Neural cell (in vitro differentiated cells): ENCODE data around the gene EIF4EBP2. TPM values are rescaled to one million over a fixed set of nuclear protein-coding genes. Genes with fewer than 3 reads are reported as not detected.

ENCODE experiments used
- H2AFZ ChIP-seq: fragments of 200-600, 300-800 bp; sonication (generic), shearing (Covaris generic); 2 replicates; pipeline ENCODE4 v1.6.0; 2014; ENCODE audit warnings: low read depth, mild to moderate bottlenecking, antibody characterized with exemption, low read length, moderate library complexity
- H3F3A ChIP-seq: fragments of 200-600 bp; shearing (Covaris generic); 2 replicates; pipeline ENCODE4 v1.6.1; 2016; ENCODE audit warnings: mild to moderate bottlenecking, moderate library complexity, mixed read lengths, antibody characterized with exemption, low read length; ENCODE audit not compliant: insufficient read depth, poor library complexity, severe bottlenecking
- H3K27ac ChIP-seq: fragments of 200-600, 300-800 bp; sonication (generic), shearing (Covaris generic); 2 replicates; pipeline ENCODE4 v1.5.1; 2014; ENCODE audit warnings: mild to moderate bottlenecking, low read length, moderate library complexity
- H3K27me3 ChIP-seq: fragments of 300-800, 200-600 bp; sonication (generic), shearing (Covaris generic); 2 replicates; pipeline ENCODE4 v1.6.0; 2014; ENCODE audit warnings: mild to moderate bottlenecking, low read depth, low read length, moderate library complexity; ENCODE audit not compliant: insufficient read depth
- H3K36me3 ChIP-seq: fragments of 300-800, 200-600 bp; sonication (generic), shearing (Covaris generic); 2 replicates; pipeline ENCODE4 v1.5.1; 2014; ENCODE audit warnings: mild to moderate bottlenecking, antibody characterized with exemption, low read length, moderate library complexity; ENCODE audit not compliant: insufficient read depth
- H3K4me2 ChIP-seq: fragments of 300-800, 200-600 bp; sonication (generic), shearing (Covaris generic); 2 replicates; pipeline ENCODE4 v1.6.0; 2014; ENCODE audit warnings: mild to moderate bottlenecking, low read length
- H3K4me3 ChIP-seq: fragments of 300-800, 200-600 bp; sonication (generic), shearing (Covaris generic); 2 replicates; pipeline ENCODE4 v1.5.1; 2014; ENCODE audit warnings: mild to moderate bottlenecking, low read length, moderate library complexity
- H3K79me2 ChIP-seq: fragments of 200-600 bp; shearing (Covaris generic); replicated peaks from 2 replicates; pipeline ENCODE4 v1.6.0; 2014; ENCODE audit warnings: mild to moderate bottlenecking, low read length, moderate library complexity; ENCODE audit not compliant: insufficient read depth
- H3K9ac ChIP-seq: fragments of 300-800, 200-600 bp; sonication (generic), shearing (Covaris generic); 2 replicates; pipeline ENCODE4 v1.6.1; 2016; ENCODE audit warnings: mild to moderate bottlenecking, low read length, mixed read lengths
- H3K9me2 ChIP-seq: fragments of 200-600 bp; shearing (Covaris generic); 2 replicates; pipeline ENCODE4 v1.6.1; 2016; ENCODE audit warnings: mild to moderate bottlenecking, low read length, mixed read lengths; ENCODE audit not compliant: insufficient read depth
- H3K9me3 ChIP-seq: fragments of 200-600, 300-800 bp; sonication (generic), shearing (Covaris generic); 2 replicates; pipeline ENCODE4 v1.6.1; 2016; ENCODE audit warnings: mild to moderate bottlenecking, mixed run types, low read length, moderate library complexity, mixed read lengths
- H4K20me1 ChIP-seq: fragments of 200-600 bp; shearing (Covaris generic); 2 replicates; pipeline ENCODE4 v1.6.1; 2016; ENCODE audit warnings: mild to moderate bottlenecking, mixed run types; ENCODE audit not compliant: insufficient read depth
- EP300 ChIP-seq: fragments of 450-650 bp; conservative IDR thresholded peaks from 2 replicates; pipeline ENCODE4 v1.6.1; 2014; ENCODE audit warnings: antibody characterized with exemption, mild to moderate bottlenecking, moderate library complexity; ENCODE audit not compliant: poor library complexity, severe bottlenecking
- EZH2 ChIP-seq: fragments of 200-600, 300-800 bp; shearing (Covaris generic), sonication (generic); IDR thresholded peaks from 2 replicates; pipeline ENCODE4 v1.6.1; 2014; ENCODE audit warnings: antibody characterized with exemption, low read length, borderline replicate concordance, mild to moderate bottlenecking; ENCODE audit not compliant: insufficient read depth, poor library complexity, severe bottlenecking
- MXI1 ChIP-seq: fragments of 450-650 bp; conservative IDR thresholded peaks from 2 replicates; pipeline ENCODE4 v1.6.1; 2014; ENCODE audit warnings: antibody characterized with exemption, mild to moderate bottlenecking; ENCODE audit not compliant: poor library complexity, severe bottlenecking
- POLR2AphosphoS5 ChIP-seq: IDR thresholded peaks from 2 replicates; pipeline ENCODE4 v1.6.1; 2012
- RAD21 ChIP-seq: fragments of 450-650 bp; conservative IDR thresholded peaks from 2 replicates; pipeline ENCODE4 v1.6.1; 2014; ENCODE audit warnings: antibody characterized with exemption, mild to moderate bottlenecking, moderate library complexity
- SMC3 ChIP-seq: fragments of 450-650 bp; conservative IDR thresholded peaks from 2 replicates; pipeline ENCODE4 v1.6.1; 2014; ENCODE audit warnings: antibody characterized with exemption, mild to moderate bottlenecking, moderate library complexity; ENCODE audit not compliant: poor library complexity
- TAF1 ChIP-seq: IDR thresholded peaks from 2 replicates; pipeline ENCODE4 v1.6.1; 2012; ENCODE audit warnings: low read depth
- polyA plus RNA-seq: library from polyadenylated mRNA; depleted of rRNA; stranded (reverse); fragments of >200 nt; gene quantifications from 2 replicates; pipeline ENCODE4 v1.2.3, GENCODE V29; 2014
- TF ChIP-seq, protein P1 (sequence below): fragments of 450-650 bp; IDR thresholded peaks from 2 replicates; pipeline ENCODE4 v1.5.1; 2014; ENCODE audit warnings: antibody characterized with exemption, mild to moderate bottlenecking, moderate library complexity; ENCODE audit not compliant: poor library complexity, severe bottlenecking
- TF ChIP-seq, protein P2 (sequence below): IDR thresholded peaks from 2 replicates; pipeline ENCODE4 v1.6.1; 2012; ENCODE audit warnings: borderline replicate concordance

The EIF4EBP2 gene
- polyA plus RNA-seq, 1 donor from 2014 or later = 51.7 TPM

DNA sequence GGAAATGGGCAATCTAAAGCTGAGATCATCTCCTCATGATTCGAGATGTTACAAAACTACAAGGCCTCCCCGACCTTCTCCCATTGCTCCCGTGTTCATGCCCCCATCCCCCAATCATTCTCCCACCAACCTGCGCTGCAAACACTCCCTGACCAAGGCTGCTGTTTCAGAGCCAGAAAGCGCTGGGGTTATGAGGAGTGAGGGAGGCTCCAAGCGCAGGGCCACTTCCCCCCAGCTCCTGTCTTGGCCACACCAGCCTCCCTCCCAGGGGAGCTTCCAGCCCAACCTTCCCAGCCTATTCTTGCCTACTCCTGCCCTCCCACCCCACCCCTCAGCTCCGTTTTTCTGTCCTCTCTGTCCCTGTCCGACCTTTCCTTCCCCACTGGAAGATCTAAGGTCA lies 52.2 kb downstream of the EIF4EBP2 start:
- H3K4me3 ChIP-seq = no peak overlapping the region

DNA sequence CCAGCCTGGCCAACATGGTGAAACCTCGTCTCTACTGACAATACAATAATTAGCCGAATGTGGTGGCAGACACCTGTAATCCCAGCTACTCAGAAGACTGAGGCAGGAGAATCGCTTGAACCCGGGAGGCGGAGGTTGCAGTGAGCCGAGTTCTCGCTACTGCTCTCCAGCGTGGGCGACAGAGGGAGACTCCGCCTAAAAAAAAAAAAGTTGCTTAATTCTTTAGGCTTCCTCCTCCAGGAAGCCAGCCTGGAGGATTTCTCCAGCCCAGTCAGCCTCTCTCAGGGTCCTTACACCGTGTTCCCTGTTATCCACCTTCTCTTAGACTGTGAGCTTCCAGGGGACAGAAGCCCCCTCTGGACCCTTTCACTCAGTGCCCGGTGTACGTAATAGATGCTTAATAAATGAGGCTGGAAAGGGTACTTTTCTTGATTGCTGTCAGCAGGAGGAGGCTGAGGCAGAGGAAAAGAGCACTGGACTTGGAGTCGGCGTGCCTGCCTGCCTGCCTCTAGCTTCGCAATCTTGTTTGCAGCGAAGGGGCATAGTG lies 53.9 kb downstream of the EIF4EBP2 start:
- no peak overlapping the region for H3K4me2 ChIP-seq
- no peaks in the 10 kb centered on the region for H3K79me2 ChIP-seq
- no peak for TF ChIP-seq SMC3
- TF ChIP-seq POLR2AphosphoS5 = no peak
- no peak for TF ChIP-seq RAD21
- TF ChIP-seq, protein P1, sequence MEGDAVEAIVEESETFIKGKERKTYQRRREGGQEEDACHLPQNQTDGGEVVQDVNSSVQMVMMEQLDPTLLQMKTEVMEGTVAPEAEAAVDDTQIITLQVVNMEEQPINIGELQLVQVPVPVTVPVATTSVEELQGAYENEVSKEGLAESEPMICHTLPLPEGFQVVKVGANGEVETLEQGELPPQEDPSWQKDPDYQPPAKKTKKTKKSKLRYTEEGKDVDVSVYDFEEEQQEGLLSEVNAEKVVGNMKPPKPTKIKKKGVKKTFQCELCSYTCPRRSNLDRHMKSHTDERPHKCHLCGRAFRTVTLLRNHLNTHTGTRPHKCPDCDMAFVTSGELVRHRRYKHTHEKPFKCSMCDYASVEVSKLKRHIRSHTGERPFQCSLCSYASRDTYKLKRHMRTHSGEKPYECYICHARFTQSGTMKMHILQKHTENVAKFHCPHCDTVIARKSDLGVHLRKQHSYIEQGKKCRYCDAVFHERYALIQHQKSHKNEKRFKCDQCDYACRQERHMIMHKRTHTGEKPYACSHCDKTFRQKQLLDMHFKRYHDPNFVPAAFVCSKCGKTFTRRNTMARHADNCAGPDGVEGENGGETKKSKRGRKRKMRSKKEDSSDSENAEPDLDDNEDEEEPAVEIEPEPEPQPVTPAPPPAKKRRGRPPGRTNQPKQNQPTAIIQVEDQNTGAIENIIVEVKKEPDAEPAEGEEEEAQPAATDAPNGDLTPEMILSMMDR = no peak
- TF ChIP-seq EZH2 = no peak
- TF ChIP-seq TAF1 = no peak
- no peak for TF ChIP-seq EP300
- TF ChIP-seq, protein P2, sequence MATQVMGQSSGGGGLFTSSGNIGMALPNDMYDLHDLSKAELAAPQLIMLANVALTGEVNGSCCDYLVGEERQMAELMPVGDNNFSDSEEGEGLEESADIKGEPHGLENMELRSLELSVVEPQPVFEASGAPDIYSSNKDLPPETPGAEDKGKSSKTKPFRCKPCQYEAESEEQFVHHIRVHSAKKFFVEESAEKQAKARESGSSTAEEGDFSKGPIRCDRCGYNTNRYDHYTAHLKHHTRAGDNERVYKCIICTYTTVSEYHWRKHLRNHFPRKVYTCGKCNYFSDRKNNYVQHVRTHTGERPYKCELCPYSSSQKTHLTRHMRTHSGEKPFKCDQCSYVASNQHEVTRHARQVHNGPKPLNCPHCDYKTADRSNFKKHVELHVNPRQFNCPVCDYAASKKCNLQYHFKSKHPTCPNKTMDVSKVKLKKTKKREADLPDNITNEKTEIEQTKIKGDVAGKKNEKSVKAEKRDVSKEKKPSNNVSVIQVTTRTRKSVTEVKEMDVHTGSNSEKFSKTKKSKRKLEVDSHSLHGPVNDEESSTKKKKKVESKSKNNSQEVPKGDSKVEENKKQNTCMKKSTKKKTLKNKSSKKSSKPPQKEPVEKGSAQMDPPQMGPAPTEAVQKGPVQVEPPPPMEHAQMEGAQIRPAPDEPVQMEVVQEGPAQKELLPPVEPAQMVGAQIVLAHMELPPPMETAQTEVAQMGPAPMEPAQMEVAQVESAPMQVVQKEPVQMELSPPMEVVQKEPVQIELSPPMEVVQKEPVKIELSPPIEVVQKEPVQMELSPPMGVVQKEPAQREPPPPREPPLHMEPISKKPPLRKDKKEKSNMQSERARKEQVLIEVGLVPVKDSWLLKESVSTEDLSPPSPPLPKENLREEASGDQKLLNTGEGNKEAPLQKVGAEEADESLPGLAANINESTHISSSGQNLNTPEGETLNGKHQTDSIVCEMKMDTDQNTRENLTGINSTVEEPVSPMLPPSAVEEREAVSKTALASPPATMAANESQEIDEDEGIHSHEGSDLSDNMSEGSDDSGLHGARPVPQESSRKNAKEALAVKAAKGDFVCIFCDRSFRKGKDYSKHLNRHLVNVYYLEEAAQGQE = no peak
- no peak for TF ChIP-seq MXI1
- no peak overlapping the region for H3K9ac ChIP-seq
- H3F3A ChIP-seq = no peaks in the 10 kb centered on the region
- no peaks in the 10 kb centered on the region for H3K9me2 ChIP-seq
- H2AFZ ChIP-seq = no peak overlapping the region
- no peaks in the 10 kb centered on the region for H3K36me3 ChIP-seq
- H4K20me1 ChIP-seq = no peaks in the 10 kb centered on the region
- peak overlapping the region; percentile 53 for H3K4me3 ChIP-seq
- H3K27ac ChIP-seq = no peak overlapping the region
- H3K27me3 ChIP-seq = peaks cover 50% of the 10 kb centered on the region
- H3K9me3 ChIP-seq = no peaks in the 10 kb centered on the region

More for the DNA sequence above, 52.2 kb downstream of the EIF4EBP2 start:
- Histone ChIP-seq H3K9me2 (no peaks in the 10 kb centered on the region), H3K4me2 (no peak overlapping the region), H3K36me3 (no peaks in the 10 kb centered on the region), H3K79me2 (no peaks in the 10 kb centered on the region), H3K9me3 (no peaks in the 10 kb centered on the region), H4K20me1 (no peaks in the 10 kb centered on the region), H3K27me3 (peaks cover 50% of the 10 kb centered on the region), H2AFZ (no peak overlapping the region), H3K27ac (no peak overlapping the region), H3K9ac (no peak overlapping the region), H3F3A (no peaks in the 10 kb centered on the region)
- TF ChIP-seq EZH2 (no peak), POLR2AphosphoS5 (no peak)
